PC-9 (cell line): ENCODE results near the gene UBAP2.

Source experiments
- EZH2 ChIP-seq: fragments of 200-600 bp; sonication (generic); IDR thresholded peaks from 2 replicates; pipeline ENCODE4 v1.8.0; 2017; ENCODE audit warnings: antibody characterized with exemption, low read depth
- TF ChIP-seq, protein P1 (sequence below): fragments of 200-600 bp; sonication (generic); conservative IDR thresholded peaks from 2 replicates; pipeline ENCODE4 v1.6.1; 2017; ENCODE audit warnings: mixed run types, antibody characterized with exemption, mild to moderate bottlenecking, moderate library complexity

DNA sequence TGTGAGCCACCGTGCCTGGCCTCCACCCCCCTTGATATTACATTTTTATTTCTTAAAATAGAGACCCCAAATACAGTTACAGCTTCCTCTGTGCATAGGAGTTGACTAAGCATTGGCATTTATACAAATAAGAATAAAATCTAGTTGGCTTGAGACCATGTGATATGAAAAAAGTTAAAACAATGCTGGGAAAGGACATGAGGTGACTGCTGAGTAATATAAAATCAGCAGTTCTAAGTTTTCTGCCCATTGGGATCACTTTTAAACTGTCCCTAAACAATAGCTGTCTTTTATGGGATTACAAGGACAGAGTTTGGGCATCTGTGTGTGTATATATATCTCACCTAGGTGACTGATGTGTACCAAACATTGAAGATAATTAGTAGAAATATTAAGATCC lies 135.1 kb downstream of the UBAP2 start:
- TF ChIP-seq EZH2: no peak
- TF ChIP-seq, protein P1, sequence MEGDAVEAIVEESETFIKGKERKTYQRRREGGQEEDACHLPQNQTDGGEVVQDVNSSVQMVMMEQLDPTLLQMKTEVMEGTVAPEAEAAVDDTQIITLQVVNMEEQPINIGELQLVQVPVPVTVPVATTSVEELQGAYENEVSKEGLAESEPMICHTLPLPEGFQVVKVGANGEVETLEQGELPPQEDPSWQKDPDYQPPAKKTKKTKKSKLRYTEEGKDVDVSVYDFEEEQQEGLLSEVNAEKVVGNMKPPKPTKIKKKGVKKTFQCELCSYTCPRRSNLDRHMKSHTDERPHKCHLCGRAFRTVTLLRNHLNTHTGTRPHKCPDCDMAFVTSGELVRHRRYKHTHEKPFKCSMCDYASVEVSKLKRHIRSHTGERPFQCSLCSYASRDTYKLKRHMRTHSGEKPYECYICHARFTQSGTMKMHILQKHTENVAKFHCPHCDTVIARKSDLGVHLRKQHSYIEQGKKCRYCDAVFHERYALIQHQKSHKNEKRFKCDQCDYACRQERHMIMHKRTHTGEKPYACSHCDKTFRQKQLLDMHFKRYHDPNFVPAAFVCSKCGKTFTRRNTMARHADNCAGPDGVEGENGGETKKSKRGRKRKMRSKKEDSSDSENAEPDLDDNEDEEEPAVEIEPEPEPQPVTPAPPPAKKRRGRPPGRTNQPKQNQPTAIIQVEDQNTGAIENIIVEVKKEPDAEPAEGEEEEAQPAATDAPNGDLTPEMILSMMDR: no peak
